Transverse colon (tissue), 4 donors: ENCODE data around the gene EFNA5.

ENCODE experiments used
- EP300 ChIP-seq: sonication (generic); formaldehyde crosslinking; IDR thresholded peaks from one replicate; pipeline ENCODE4 v1.6.1; 2017; ENCODE audit warnings: antibody characterized with exemption, low read depth
- POLR2A ChIP-seq: fragments of 450-650 bp; IDR thresholded peaks from one replicate; pipeline ENCODE4 v1.6.1; 2016; ENCODE audit warnings: antibody characterized with exemption, mild to moderate bottlenecking, moderate library complexity
- POLR2AphosphoS5 ChIP-seq, 3 donors: sonication (generic); formaldehyde crosslinking; IDR thresholded peaks; one replicate each; pipeline ENCODE4 v1.6.1; 2016; ENCODE audit warnings: antibody characterized with exemption in 3 of 3
- TF ChIP-seq, protein P1 (sequence below), 5 experiments: fragments of 200-600 bp in 3 of 5; fragments of 450-650 bp in 2 of 5; sonication (generic) in 3 of 5; IDR thresholded peaks; 1 replicate in 2 of 5; 2 replicates in 3 of 5; pipeline ENCODE4 v1.5.1; 2016 to 2017; ENCODE audit warnings: antibody characterized with exemption in 5 of 5, inconsistent platforms in 3 of 5, mild to moderate bottlenecking in 2 of 5, moderate library complexity in 1 of 5

DNA sequence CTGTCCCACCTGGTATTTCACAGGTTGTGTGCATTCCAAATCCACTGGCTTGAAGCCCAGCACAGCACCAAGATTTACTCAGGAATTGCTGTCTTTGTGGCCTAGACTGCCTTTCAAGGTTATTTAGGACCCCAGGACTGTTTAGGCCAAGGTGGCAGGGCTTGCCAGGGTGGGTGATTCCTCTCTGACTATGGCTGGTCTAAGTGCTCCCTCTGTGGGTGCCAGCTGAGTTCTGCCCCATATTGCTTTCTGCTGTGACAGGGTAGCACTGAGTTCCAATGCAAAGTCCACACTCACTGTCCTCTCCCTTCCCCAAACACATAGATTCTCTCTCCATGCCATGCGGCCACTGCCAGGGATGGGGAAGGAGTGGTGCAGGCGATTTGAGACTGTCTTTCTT, 318.2 kb downstream of the EFNA5 start:
- TF ChIP-seq, protein P1, sequence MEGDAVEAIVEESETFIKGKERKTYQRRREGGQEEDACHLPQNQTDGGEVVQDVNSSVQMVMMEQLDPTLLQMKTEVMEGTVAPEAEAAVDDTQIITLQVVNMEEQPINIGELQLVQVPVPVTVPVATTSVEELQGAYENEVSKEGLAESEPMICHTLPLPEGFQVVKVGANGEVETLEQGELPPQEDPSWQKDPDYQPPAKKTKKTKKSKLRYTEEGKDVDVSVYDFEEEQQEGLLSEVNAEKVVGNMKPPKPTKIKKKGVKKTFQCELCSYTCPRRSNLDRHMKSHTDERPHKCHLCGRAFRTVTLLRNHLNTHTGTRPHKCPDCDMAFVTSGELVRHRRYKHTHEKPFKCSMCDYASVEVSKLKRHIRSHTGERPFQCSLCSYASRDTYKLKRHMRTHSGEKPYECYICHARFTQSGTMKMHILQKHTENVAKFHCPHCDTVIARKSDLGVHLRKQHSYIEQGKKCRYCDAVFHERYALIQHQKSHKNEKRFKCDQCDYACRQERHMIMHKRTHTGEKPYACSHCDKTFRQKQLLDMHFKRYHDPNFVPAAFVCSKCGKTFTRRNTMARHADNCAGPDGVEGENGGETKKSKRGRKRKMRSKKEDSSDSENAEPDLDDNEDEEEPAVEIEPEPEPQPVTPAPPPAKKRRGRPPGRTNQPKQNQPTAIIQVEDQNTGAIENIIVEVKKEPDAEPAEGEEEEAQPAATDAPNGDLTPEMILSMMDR (IDR thresholded peaks at IDR 0.05), result no peak
- TF ChIP-seq EP300, result no peak
- TF ChIP-seq POLR2A, result no peak
- TF ChIP-seq POLR2AphosphoS5 (IDR thresholded peaks at IDR 0.05), result no peak
